K562 (cell line): ENCODE measurements around the gene IL12RB1. TPM values are rescaled to one million over a fixed set of nuclear protein-coding genes. Genes with fewer than 3 reads are reported as not detected.

Experiments
- FOS ChIP-seq: IDR thresholded peaks from 3 replicates; pipeline ENCODE4 v1.6.1; 2011; ENCODE audit not compliant: insufficient read length; ENCODE audit errors: extremely low read depth
- HDAC2 ChIP-seq: fragments of 450-650 bp; IDR thresholded peaks from 2 replicates; pipeline ENCODE4 v1.6.1; 2016; ENCODE audit warnings: mild to moderate bottlenecking
- JUND ChIP-seq, 2 experiments: IDR thresholded peaks; 2 replicates in 1 of 2; 3 replicates in 1 of 2; pipeline ENCODE4 v1.6.1; 2011; ENCODE audit warnings: borderline replicate concordance in 2 of 2, low read depth in 2 of 2, low read length in 2 of 2, improper control_type of control experiment in 1 of 2, missing biosample characterization in 1 of 2, missing genetic modification characterization in 1 of 2, missing genetic modification reagents in 1 of 2
- PHF8 ChIP-seq: fragments of 200-600 bp; sonication (generic); IDR thresholded peaks from 2 replicates; pipeline ENCODE4 v1.6.1; 2012; ENCODE audit warnings: mixed run types, mild to moderate bottlenecking, inconsistent platforms, low read length, moderate library complexity, borderline replicate concordance
- PRDM10 ChIP-seq: fragments of 450-650 bp; IDR thresholded peaks from 2 replicates; pipeline ENCODE4 v1.6.1; 2018; ENCODE audit not compliant: partially characterized antibody
- SIRT6 ChIP-seq: IDR thresholded peaks from one replicate; pipeline ENCODE4 v1.6.1; 2012; ENCODE audit warnings: low read depth, mild to moderate bottlenecking, control low read depth, inconsistent platforms, low read length, moderate library complexity
- SMARCA5 ChIP-seq: fragments of 450-650 bp; IDR thresholded peaks from 2 replicates; pipeline ENCODE4 v1.6.1; 2016
- TAF15 ChIP-seq: fragments of 200-400 bp; formaldehyde crosslinking; IDR thresholded peaks from 2 replicates; pipeline ENCODE4 v1.6.1; 2017; ENCODE audit warnings: mild to moderate bottlenecking, low read depth, low read length, moderate library complexity
- ZBTB40 ChIP-seq, 2 experiments: fragments of 450-650 bp in 1 of 2; sonication (generic) in 1 of 2; formaldehyde crosslinking in 1 of 2; IDR thresholded peaks; 2 replicates each; pipeline versions ENCODE4 v1.7.1 to v1.9.0; 2016 to 2022; ENCODE audit warnings: inconsistent platforms in 1 of 2, mild to moderate bottlenecking in 1 of 2, missing genetic modification reagents in 1 of 2
- ZFP91 ChIP-seq: sonication (generic); formaldehyde crosslinking; IDR thresholded peaks from 2 replicates; pipeline ENCODE4 v1.8.0; 2022; ENCODE audit warnings: mild to moderate bottlenecking, missing genetic modification reagents
- ZNF431 ChIP-seq: sonication (generic); formaldehyde crosslinking; IDR thresholded peaks from 2 replicates; pipeline ENCODE4 v1.8.0; 2022; ENCODE audit warnings: mild to moderate bottlenecking, missing genetic modification reagents
- polyA plus RNA-seq, 8 experiments: library from polyadenylated mRNA; depleted of rRNA in 4 of 8; stranded (reverse) in 5 of 8; unstranded in 3 of 8; fragments of >200 nt; fragmentation: Nextera tagmentation in 2 of 8; fragmentation: Illumina TruSeq in 1 of 8; extraction: Ambion mirVana in 2 of 8; extraction: Trizol in 1 of 8; gene quantifications; 2 replicates each; pipeline versions ENCODE4 v1.2.1 to v1.2.3, GENCODE V29; 2011 to 2014; ENCODE audit warnings: inconsistent platforms in 1 of 8, missing spikeins in 1 of 8
- total RNA-seq, 7 experiments: library from RNA; depleted of rRNA in 6 of 7; stranded (reverse); fragments of >200 nt in 6 of 7; fragmentation: Illumina TruSeq in 2 of 7; extraction: Trizol in 2 of 7; gene quantifications; 2 replicates each; pipeline versions ENCODE4 v1.2.1 to v1.2.3, GENCODE V29; 2011 to 2021; ENCODE audit warnings: low replicate concordance in 1 of 7

The IL12RB1 gene
- total and polyA plus RNA-seq, 9 of the 15 experiments (the other 6 are each of a cell fraction or from before 2014, with no cell fraction given), result 0.04 to 0.07 (median 0.06) TPM; not detected in 5

- TF ChIP-seq ZBTB40 (IDR thresholded peaks at IDR 0.05) (no peak), ZBTB40 (CRISPR knock-in tag; IDR thresholded peaks at IDR 0.05) (no peak), SMARCA5 (no peak), ZNF431 (CRISPR knock-in tag) (no peak), TAF15 (no peak), JUND (IDR thresholded peaks at IDR 0.05; ENCODE audit: borderline replicate concordance, low read depth, low read length) (no peak), JUND (tag; IDR thresholded peaks at IDR 0.05; ENCODE audit: borderline replicate concordance, low read depth, low read length) (no peak), PRDM10 (no peak), SIRT6 (no peak), PHF8 (peak; percentile 37; the same call in 1 of the 2 replicates), HDAC2 (no peak), FOS (no peak), ZFP91 (CRISPR knock-in tag) (no peak)
These were observed 41.9 kb downstream of the IL12RB1 start (continued) for GRCh38 chr19:18044825-18045304.
